ENCODE data around the gene ACY1.

- no peak for TF ChIP-seq CTCF (IDR thresholded peaks at IDR 0.05)
- TF ChIP-seq SIN3A (IDR thresholded peaks at IDR 0.05; ENCODE audit: borderline replicate concordance, insufficient read depth, low read depth, low read length) = no peak
- TF ChIP-seq POLR2AphosphoS5 (IDR thresholded peaks at IDR 0.05; ENCODE audit: low read depth, low read length) = no peak
- TF ChIP-seq REST (IDR thresholded peaks at IDR 0.05; ENCODE audit: insufficient read depth in 1 of 2, low read depth in 2 of 2, low read length in 1 of 2) = no peak
- no peak for TF ChIP-seq TCF7L2 (IDR thresholded peaks at IDR 0.05; ENCODE audit: low read depth, low read length)
Measured at GRCh38 chr3:51984269-51984647, 923 bp downstream of the ACY1 start.

Measured in Panc1 (cell line).